Panc1 (cell line): ENCODE measurements around the gene SSBP3. TPM values are rescaled to one million over a fixed set of nuclear protein-coding genes. Genes with fewer than 3 reads are reported as not detected.

Source experiments
- ATAC-seq: fragments of 200-7000 bp; cut with Tn5 transposase; 2 replicates; pipeline ENCODE4 v1.9.1; 2020; ENCODE audit warnings: mild to moderate bottlenecking, moderate library complexity
- BruUV-seq: library from RNA; stranded (reverse); fragments of 400-500 nt; replicated peaks from 2 replicates; lab custom pipeline; 2021; lab: Mats Ljungman, UMichigan
- CTCF ChIA-PET: fragments of 300-600 bp; sonication (Branson Sonifier 250); formaldehyde crosslinking; loops from one replicate; lab custom pipeline; 2022; ENCODE audit warnings: antibody characterized with exemption; lab: Charles Lee
- POLR2A ChIA-PET: fragments of 300-600 bp; sonication (Branson Sonifier 250); formaldehyde crosslinking; loops from one replicate; lab custom pipeline; 2022; ENCODE audit warnings: antibody characterized with exemption; lab: Charles Lee
- DNase-seq: peaks from one replicate; pipeline ENCODE4 v3.0.0-alpha.2; 2010; ENCODE audit warnings: low read depth, low spot score
- H3K27ac ChIP-seq: 2 replicates; pipeline ENCODE4 v1.5.1; 2011; ENCODE audit warnings: mild to moderate bottlenecking, low read length, inconsistent platforms
- H3K27me3 ChIP-seq: fragments of 200-500 bp; sonication (Bioruptor generic); 2 replicates; pipeline ENCODE4 v1.6.0; 2014; ENCODE audit warnings: low read length, inconsistent platforms; ENCODE audit not compliant: control insufficient read depth, insufficient read depth
- H3K36me3 ChIP-seq: fragments of 200-500 bp; sonication (Bioruptor generic); 2 replicates; pipeline ENCODE4 v1.5.1; 2014; ENCODE audit warnings: inconsistent platforms, mild to moderate bottlenecking, low read length, moderate library complexity; ENCODE audit not compliant: control insufficient read depth, insufficient read depth
- H3K4me1 ChIP-seq: 2 replicates; pipeline ENCODE4 v1.5.1; 2011; ENCODE audit warnings: inconsistent platforms, mild to moderate bottlenecking, low read length, moderate library complexity; ENCODE audit not compliant: control insufficient read depth, insufficient read depth
- H3K4me3 ChIP-seq, 2 experiments: 2 replicates each; pipeline ENCODE4 v1.5.1; 2011 to 2012; ENCODE audit warnings: low read depth in 2 of 2, low read length in 2 of 2, mild to moderate bottlenecking in 2 of 2, inconsistent platforms in 1 of 2, moderate library complexity in 1 of 2
- H3K9me3 ChIP-seq: fragments of 200-500 bp; sonication (Bioruptor generic); 2 replicates; pipeline ENCODE4 v1.5.1; 2014; ENCODE audit warnings: low read depth, mild to moderate bottlenecking, inconsistent platforms, low read length, moderate library complexity; ENCODE audit not compliant: control insufficient read depth, insufficient read depth
- CTCF ChIP-seq: fragments of 450-650 bp; IDR thresholded peaks from 2 replicates; pipeline ENCODE4 v1.5.1; 2017; ENCODE audit warnings: mild to moderate bottlenecking
- POLR2AphosphoS5 ChIP-seq: IDR thresholded peaks from 2 replicates; pipeline ENCODE4 v1.6.1; 2012; ENCODE audit warnings: mild to moderate bottlenecking, low read depth, low read length, moderate library complexity
- REST ChIP-seq, 2 experiments: IDR thresholded peaks; 2 replicates each; pipeline ENCODE4 v1.6.1; 2011 to 2012; ENCODE audit warnings: low read depth in 2 of 2, control low read depth in 1 of 2, low read length in 1 of 2, mild to moderate bottlenecking in 1 of 2, moderate library complexity in 1 of 2; ENCODE audit not compliant: insufficient read depth in 1 of 2
- SIN3A ChIP-seq: IDR thresholded peaks from 2 replicates; pipeline ENCODE4 v1.6.1; 2012; ENCODE audit warnings: low read depth, mild to moderate bottlenecking, low read length, moderate library complexity, borderline replicate concordance; ENCODE audit not compliant: insufficient read depth
- TCF7L2 ChIP-seq: IDR thresholded peaks from 2 replicates; pipeline ENCODE4 v1.6.1; 2011; ENCODE audit warnings: mild to moderate bottlenecking, low read depth, low read length, inconsistent platforms
- in situ Hi-C: cut with HindIII; loops from 2 replicates; pipeline ENCODE4 v1.10.0; 2016; ENCODE audit warnings: low sequenced_read_pairs, low pct_unique_long_range_greater_than_20kb
- intact Hi-C: fragments of 100-400 bp; cut with micrococcal nuclease; formaldehyde crosslinking; loops from one replicate; pipeline ENCODE4 v1.10.0; 2022; ENCODE audit not compliant: unreplicated experiment
- total RNA-seq: library from RNA; stranded (reverse); gene quantifications from one replicate; pipeline ENCODE4 v1.2.1, GENCODE V29; 2021; ENCODE audit not compliant: unreplicated experiment

SSBP3 gene
- total RNA-seq, 1 experiment from 2014 or later, result 22.5 TPM

GRCh38 chr1:54191525-54191924, 214.7 kb downstream of the SSBP3 start:
- BruUV-seq, result no TSS peak
- intact Hi-C loops, result no loop called here

GRCh38 chr1:54190526-54190925, 215.7 kb downstream of the SSBP3 start:
- BruUV-seq, result no TSS peak
- no peaks in the 10 kb centered on the region for H3K36me3 ChIP-seq
- in situ Hi-C loops, result no loop called here

More at GRCh38 chr1:54191525-54191924, 214.7 kb downstream of the SSBP3 start:
- Histone ChIP-seq H3K27ac (no peak overlapping the region), H3K27me3 (no peaks in the 10 kb centered on the region), H3K4me3 (no peak overlapping the region), H3K36me3 (no peaks in the 10 kb centered on the region), H3K9me3 (no peaks in the 10 kb centered on the region), H3K4me1 (no peaks in the 10 kb centered on the region)
- in situ Hi-C loops, result no loop called here
- DNase-seq, result no peak
- no peak for TF ChIP-seq REST (IDR thresholded peaks at IDR 0.05; ENCODE audit: insufficient read depth in 1 of 2, low read depth in 2 of 2, low read length in 1 of 2)
- no peak for TF ChIP-seq CTCF
- no peak for TF ChIP-seq POLR2AphosphoS5
- TF ChIP-seq TCF7L2, result no peak
- TF ChIP-seq SIN3A, result no peak
- POLR2A ChIA-PET, result no interaction called here
- ATAC-seq, result no peak
- CTCF ChIA-PET, result no interaction called here

More at GRCh38 chr1:54190526-54190925, 215.7 kb downstream of the SSBP3 start:
- no peaks in the 10 kb centered on the region for H3K4me1 ChIP-seq
- no peak overlapping the region for H3K27ac ChIP-seq
- no peaks in the 10 kb centered on the region for H3K9me3 ChIP-seq
- TF ChIP-seq REST (IDR thresholded peaks at IDR 0.05; ENCODE audit: insufficient read depth in 1 of 2, low read depth in 2 of 2, low read length in 1 of 2) (no peak), SIN3A (no peak), CTCF (no peak), TCF7L2 (no peak), POLR2AphosphoS5 (no peak)
- no peaks in the 10 kb centered on the region for H3K27me3 ChIP-seq
- ChIA-PET CTCF (no interaction called here), POLR2A (no interaction called here)
- H3K4me3 ChIP-seq, result no peak overlapping the region
- intact Hi-C loops, result no loop called here
- DNase-seq, result no peak
- ATAC-seq, result no peak
